ENCODE results near the gene DIAPH2. TPM values are rescaled to one million over a fixed set of nuclear protein-coding genes. Genes with fewer than 3 reads are reported as not detected.
A peak's percentile ranks its signal among the peaks of the same experiment; 100 is the strongest.

The DIAPH2 gene
- total RNA-seq, 1 donor, result 42.3 TPM

- DNase-seq (ENCODE audit: low read depth), result no peak
- TF ChIP-seq CTCF (IDR thresholded peaks at IDR 0.05; ENCODE audit: insufficient read depth, low read length), result no peak
- no peak overlapping the region for H3K4me3 ChIP-seq (ENCODE audit: low read depth, low read length)
Observed at GRCh38 chrX:97060020-97060419, 375.4 kb downstream of the DIAPH2 start.

GRCh38 chrX:97065066-97065465 lies 380.4 kb downstream of the DIAPH2 start:
- TF ChIP-seq CTCF (IDR thresholded peaks at IDR 0.05; ENCODE audit: insufficient read depth, low read length), result no peak
- no peak overlapping the region for H3K4me3 ChIP-seq (ENCODE audit: low read depth, low read length)
- DNase-seq (ENCODE audit: low read depth), result no peak

GRCh38 chrX:97065973-97066372 lies 381.3 kb downstream of the DIAPH2 start:
- no peak overlapping the region for H3K4me3 ChIP-seq (ENCODE audit: low read depth, low read length)
- no peak for DNase-seq (ENCODE audit: low read depth)
- TF ChIP-seq CTCF (IDR thresholded peaks at IDR 0.05; ENCODE audit: insufficient read depth, low read length), result no peak

- no peak for TF ChIP-seq CTCF (IDR thresholded peaks at IDR 0.05; ENCODE audit: insufficient read depth, low read length)
Observed at GRCh38 chrX:97066381-97066780, 381.7 kb downstream of the DIAPH2 start.

GRCh38 chrX:97070346-97070745 lies 385.7 kb downstream of the DIAPH2 start:
- TF ChIP-seq CTCF (IDR thresholded peaks at IDR 0.05; ENCODE audit: insufficient read depth, low read length), result no peak
- H3K4me3 ChIP-seq (ENCODE audit: low read depth, low read length), result no peak overlapping the region
- DNase-seq (ENCODE audit: low read depth), result peak; percentile 27

More at GRCh38 chrX:97066381-97066780, 381.7 kb downstream of the DIAPH2 start:
- DNase-seq (ENCODE audit: low read depth), result no peak
- no peak overlapping the region for H3K4me3 ChIP-seq (ENCODE audit: low read depth, low read length)

- no peak for TF ChIP-seq CTCF (IDR thresholded peaks at IDR 0.05; ENCODE audit: insufficient read depth, low read length)
- H3K4me3 ChIP-seq (ENCODE audit: low read depth, low read length), result no peak overlapping the region
- peak; percentile 48 for DNase-seq (ENCODE audit: low read depth)
Observed at GRCh38 chrX:97074400-97074799, 389.8 kb downstream of the DIAPH2 start.

- TF ChIP-seq CTCF (IDR thresholded peaks at IDR 0.05; ENCODE audit: insufficient read depth, low read length), result no peak
- no peak overlapping the region for H3K4me3 ChIP-seq (ENCODE audit: low read depth, low read length)
- DNase-seq (ENCODE audit: low read depth), result no peak
Observed at GRCh38 chrX:97089116-97089515, 404.5 kb downstream of the DIAPH2 start.
